ENCODE results near the gene AGBL4.

- TF ChIP-seq ZNF780A (CRISPR knock-in tag; IDR thresholded peaks at IDR 0.05) = no peak
- TF ChIP-seq KLF16 (CRISPR knock-in tag; IDR thresholded peaks at IDR 0.05) = no peak
- TF ChIP-seq GABPA (IDR thresholded peaks at IDR 0.05; ENCODE audit: low read depth, low read length) = no peak
- no peak for TF ChIP-seq GABPA (CRISPR knock-in tag; IDR thresholded peaks at IDR 0.05; ENCODE audit: low read depth)
- TF ChIP-seq LRRFIP1 (CRISPR knock-in tag; conservative IDR thresholded peaks at IDR 0.05) = no peak
- TF ChIP-seq ARID2 (CRISPR knock-in tag; IDR thresholded peaks at IDR 0.05; ENCODE audit: borderline replicate concordance) = no peak
- no peak for TF ChIP-seq CBX2 (IDR thresholded peaks at IDR 0.05; ENCODE audit: low read depth, low read length)
- no peak for TF ChIP-seq CBX2 (CRISPR knock-in tag; IDR thresholded peaks at IDR 0.05; ENCODE audit: low read depth)
- TF ChIP-seq ZMYM3 (CRISPR knock-in tag; IDR thresholded peaks at IDR 0.05) = no peak
- TF ChIP-seq MYNN (CRISPR knock-in tag; IDR thresholded peaks at IDR 0.05; ENCODE audit: low read depth) = no peak
- no peak for TF ChIP-seq CCAR2 (optimal IDR thresholded peaks at IDR 0.05; ENCODE audit: low read depth, low read length)
- TF ChIP-seq RFX5 (IDR thresholded peaks at IDR 0.05; ENCODE audit: low read depth, low read length) = no peak
Measured at GRCh38 chr1:49864581-49864980, 159.2 kb downstream of the AGBL4 start.
